ENCODE data around the gene KLHL3. TPM values are rescaled to one million over a fixed set of nuclear protein-coding genes. Genes with fewer than 3 reads are reported as not detected.

The KLHL3 gene
- total RNA-seq, 2 donors from 2014 or later, result 17.5 to 24.6 TPM

DNA sequence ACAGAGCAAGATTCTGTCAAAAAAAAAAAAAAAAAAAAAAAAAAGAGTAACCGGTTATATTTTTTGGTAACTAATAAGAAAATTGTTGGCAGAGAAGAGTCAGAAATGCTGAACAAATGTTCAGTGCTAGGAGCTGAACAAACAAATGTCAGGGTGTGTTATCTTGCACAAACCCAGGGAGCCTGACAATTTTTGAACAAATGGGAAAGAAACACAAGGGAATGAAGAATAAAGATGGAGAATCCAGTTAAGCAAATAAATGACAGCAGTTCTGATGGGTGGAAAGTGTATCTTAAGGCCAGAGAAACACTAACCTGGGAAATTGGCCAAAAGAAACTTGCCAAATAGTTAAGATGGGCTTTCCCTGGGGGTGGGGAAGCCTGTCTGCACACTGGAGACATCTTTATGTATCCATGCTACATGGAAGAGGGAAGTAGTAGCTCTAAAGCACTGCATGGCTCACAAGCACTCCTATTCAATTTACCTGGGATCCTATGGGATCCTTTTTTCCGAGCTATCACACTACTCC lies 23.7 kb downstream of the KLHL3 start:
- H3K27me3 Mint-ChIP-seq, result no peaks in the 10 kb centered on the region
- H3K4me3 Mint-ChIP-seq, result no peak overlapping the region
- no peak for ATAC-seq
- no peak for DNase-seq
- H3K9me3 ChIP-seq (ENCODE audit: control insufficient read depth, low read length, poor library complexity, severe bottlenecking), result no peaks in the 10 kb centered on the region
- H3K27ac Mint-ChIP-seq, result no peak overlapping the region
- H3K4me1 Mint-ChIP-seq, result no peaks in the 10 kb centered on the region
- H3K36me3 Mint-ChIP-seq (ENCODE audit: low read depth), result peaks cover 13% of the 10 kb centered on the region

DNA sequence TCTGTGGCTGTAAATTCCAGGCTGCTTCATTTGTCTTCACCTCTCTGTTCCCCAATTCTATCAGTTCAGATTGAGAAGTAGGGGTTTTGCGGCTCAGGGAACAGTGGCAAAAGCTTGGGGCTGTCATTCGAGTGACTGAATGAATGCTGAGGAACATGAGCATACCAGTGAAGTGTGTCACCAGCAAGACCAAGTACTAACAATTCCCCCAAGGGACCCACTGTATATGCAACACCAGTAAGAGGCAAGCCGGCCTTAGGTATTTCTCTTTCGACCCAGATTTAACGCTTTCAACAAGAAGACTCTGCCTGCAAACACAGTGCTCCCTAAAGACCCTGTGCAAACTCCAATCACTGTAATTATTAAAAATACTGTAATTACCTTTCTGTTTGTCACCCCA lies 25.8 kb downstream of the KLHL3 start:
- DNase-seq, result no peak
- Mint-ChIP-seq H3K27ac (no peak overlapping the region), H3K27me3 (no peaks in the 10 kb centered on the region), H3K4me3 (no peak overlapping the region), H3K36me3 (ENCODE audit: low read depth) (peaks cover 21% of the 10 kb centered on the region), H3K4me1 (peaks cover 4% of the 10 kb centered on the region)
- H3K9me3 ChIP-seq (ENCODE audit: control insufficient read depth, low read length, poor library complexity, severe bottlenecking), result no peaks in the 10 kb centered on the region
- ATAC-seq, result no peak

DNA sequence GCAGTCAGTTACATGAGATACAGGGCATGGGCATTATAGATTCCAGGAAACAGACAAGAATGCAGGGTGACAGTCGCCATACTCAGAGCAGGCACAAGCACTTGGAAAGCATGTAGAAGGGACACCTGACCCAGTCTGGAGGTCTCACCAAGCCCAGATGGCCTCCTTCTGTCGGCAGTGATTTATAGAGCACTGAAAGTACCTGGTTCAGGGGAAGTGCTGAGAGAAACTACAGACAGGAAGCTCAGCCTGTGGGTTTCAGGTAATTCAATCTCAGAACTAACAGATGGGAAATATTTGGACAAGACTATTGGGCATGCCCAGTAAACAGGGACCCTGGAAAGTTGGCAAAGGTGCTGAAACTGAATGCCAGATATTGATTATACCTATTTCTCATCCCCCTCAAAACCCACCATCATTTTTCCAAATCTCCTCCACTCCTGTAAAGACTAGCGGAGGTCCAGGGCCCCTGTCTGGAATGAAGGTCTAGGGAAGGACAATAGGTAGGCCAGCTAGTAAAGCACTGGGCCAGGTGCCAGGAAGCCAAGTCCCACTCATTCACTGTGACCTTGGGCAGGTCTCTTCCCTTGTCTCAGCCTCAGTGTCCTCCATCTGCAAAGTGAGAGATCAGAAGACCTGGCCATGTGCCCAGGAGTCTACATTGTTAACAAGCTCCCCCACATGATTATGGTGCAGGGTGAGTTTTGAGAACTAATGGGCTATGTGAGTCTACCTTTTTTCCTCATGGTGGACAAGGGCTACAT lies 26.9 kb downstream of the KLHL3 start:
- DNase-seq (no peak), ATAC-seq (no peak)
- peaks cover 7% of the 10 kb centered on the region for H3K4me1 Mint-ChIP-seq
- no peaks in the 10 kb centered on the region for H3K27me3 Mint-ChIP-seq
- H3K36me3 Mint-ChIP-seq (ENCODE audit: low read depth), result peaks cover 18% of the 10 kb centered on the region
- H3K4me3 Mint-ChIP-seq, result no peak overlapping the region
- no peak overlapping the region for H3K27ac Mint-ChIP-seq
- H3K9me3 ChIP-seq (ENCODE audit: control insufficient read depth, low read length, poor library complexity, severe bottlenecking), result no peaks in the 10 kb centered on the region

DNA sequence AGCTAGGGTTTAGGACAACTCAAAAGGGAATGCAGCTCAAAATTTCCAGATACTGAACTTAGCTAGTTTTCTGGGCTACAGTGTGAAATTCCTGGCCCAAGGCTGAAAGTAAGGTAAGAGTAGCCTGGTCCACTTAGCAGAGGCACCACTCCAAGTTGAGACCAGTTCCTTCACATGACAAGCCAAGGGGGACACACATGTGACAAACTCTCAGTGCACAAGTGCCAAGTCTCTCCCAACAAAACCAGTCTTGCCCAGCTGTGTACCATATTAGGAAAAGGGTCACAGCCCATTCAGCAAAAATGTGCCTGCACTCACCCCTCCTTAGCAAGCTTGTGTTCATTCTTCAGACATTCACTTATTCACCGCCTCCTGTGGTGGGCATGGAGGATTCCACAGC lies 27.8 kb downstream of the KLHL3 start:
- no peak for DNase-seq
- H3K4me1 Mint-ChIP-seq, result peaks cover 7% of the 10 kb centered on the region
- H3K9me3 ChIP-seq (ENCODE audit: control insufficient read depth, low read length, poor library complexity, severe bottlenecking), result no peaks in the 10 kb centered on the region
- no peak overlapping the region for H3K27ac Mint-ChIP-seq
- no peak for ATAC-seq
- H3K27me3 Mint-ChIP-seq, result no peaks in the 10 kb centered on the region
- peaks cover 21% of the 10 kb centered on the region for H3K36me3 Mint-ChIP-seq (ENCODE audit: low read depth)
- no peak overlapping the region for H3K4me3 Mint-ChIP-seq

DNA sequence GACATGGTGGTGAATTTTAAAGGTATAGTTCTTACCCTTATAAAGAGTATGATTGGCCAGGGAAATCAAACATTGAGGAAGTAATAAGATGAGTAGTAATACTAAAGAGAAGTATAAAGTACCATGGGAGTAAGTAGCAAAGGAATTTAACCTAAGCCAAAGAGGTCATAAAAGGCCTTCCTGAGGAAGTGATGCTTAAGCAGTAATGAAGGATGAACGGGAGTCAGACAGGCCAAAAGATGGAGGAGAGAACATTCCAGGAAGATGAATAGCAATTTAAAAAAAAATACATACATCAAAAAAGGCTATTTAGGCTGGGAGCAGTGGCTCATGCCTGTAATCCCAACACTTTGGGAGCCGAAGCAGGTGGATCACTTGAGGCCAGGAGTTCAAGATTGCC lies 29.0 kb downstream of the KLHL3 start:
- Mint-ChIP-seq H3K4me3 (no peak overlapping the region), H3K27me3 (no peaks in the 10 kb centered on the region), H3K4me1 (peaks cover 7% of the 10 kb centered on the region), H3K36me3 (ENCODE audit: low read depth) (peaks cover 20% of the 10 kb centered on the region), H3K27ac (no peak overlapping the region)
- no peak for DNase-seq
- no peaks in the 10 kb centered on the region for H3K9me3 ChIP-seq (ENCODE audit: control insufficient read depth, low read length, poor library complexity, severe bottlenecking)
- ATAC-seq, result no peak

DNA sequence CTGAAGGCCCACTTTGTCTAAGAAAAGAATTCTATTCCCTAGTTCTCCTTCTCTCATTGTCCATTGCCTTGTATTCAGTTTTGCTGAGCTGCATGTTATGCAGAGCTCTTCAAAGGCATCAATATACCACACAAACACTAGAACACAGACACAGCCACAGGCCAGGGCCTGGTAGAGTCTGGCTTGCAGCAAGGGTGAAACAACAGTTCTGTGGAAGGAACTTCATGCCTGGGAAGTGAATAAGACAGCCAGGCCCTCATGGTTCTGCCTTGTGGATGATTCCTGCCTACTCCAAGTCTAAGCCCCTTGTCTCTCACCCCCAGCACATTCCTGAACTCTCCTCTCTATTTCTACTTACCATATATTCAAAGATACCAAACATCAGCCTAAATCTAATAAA lies 30.8 kb downstream of the KLHL3 start:
- H3K27me3 Mint-ChIP-seq, result no peaks in the 10 kb centered on the region
- DNase-seq (no peak), ATAC-seq (no peak)
- H3K4me3 Mint-ChIP-seq, result no peak overlapping the region
- H3K9me3 ChIP-seq (ENCODE audit: control insufficient read depth, low read length, poor library complexity, severe bottlenecking), result no peaks in the 10 kb centered on the region
- H3K27ac Mint-ChIP-seq, result no peak overlapping the region
- H3K36me3 Mint-ChIP-seq (ENCODE audit: low read depth), result peaks cover 18% of the 10 kb centered on the region
- H3K4me1 Mint-ChIP-seq, result peaks cover 7% of the 10 kb centered on the region

DNA sequence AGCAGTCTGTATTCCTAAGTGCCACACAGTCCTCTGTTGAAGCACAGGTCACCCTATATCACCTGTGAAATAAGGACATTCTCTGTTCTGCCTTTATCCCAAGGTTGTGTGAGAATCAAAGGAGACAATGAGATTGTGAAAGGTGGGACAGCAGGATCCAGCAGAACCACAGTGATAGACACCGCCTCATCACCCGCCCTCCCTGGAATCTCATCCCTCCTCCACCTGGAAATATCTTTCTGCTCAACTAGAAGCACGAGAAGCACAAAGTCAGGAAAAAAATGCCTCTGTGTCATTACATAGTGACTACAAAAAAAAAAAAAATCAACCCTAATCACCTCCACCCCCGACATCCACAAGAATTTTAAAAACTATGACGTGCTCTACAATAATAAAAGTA lies 32.3 kb downstream of the KLHL3 start:
- peaks cover 23% of the 10 kb centered on the region for H3K36me3 Mint-ChIP-seq (ENCODE audit: low read depth)
- no peak overlapping the region for H3K4me3 Mint-ChIP-seq
- no peak for ATAC-seq

DNA sequence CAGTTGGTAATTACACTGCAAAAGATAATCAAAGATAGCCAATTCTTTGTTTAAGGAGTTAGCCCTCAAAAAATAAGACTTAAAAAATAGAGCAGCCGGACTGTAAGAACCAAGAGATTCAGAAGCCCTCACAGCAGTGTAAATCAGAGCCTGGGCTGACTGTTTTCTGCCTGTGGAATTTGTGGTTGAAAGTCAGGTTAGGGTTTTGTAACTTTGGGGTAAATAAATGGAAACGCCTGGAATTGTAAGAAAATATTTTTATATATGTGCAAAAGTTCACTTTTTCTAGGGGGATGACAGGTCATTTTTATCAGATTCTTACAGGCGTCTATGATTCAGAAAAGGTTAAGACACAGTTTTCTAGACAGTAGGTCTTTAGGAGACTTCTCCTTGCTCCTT lies 35.6 kb downstream of the KLHL3 start:
- Mint-ChIP-seq H3K4me1 (peaks cover 22% of the 10 kb centered on the region), H3K4me3 (no peak overlapping the region), H3K36me3 (ENCODE audit: low read depth) (peaks cover 13% of the 10 kb centered on the region), H3K27me3 (no peaks in the 10 kb centered on the region), H3K27ac (no peak overlapping the region)
- ATAC-seq, result no peak
- DNase-seq, result no peak
- no peaks in the 10 kb centered on the region for H3K9me3 ChIP-seq (ENCODE audit: control insufficient read depth, low read length, poor library complexity, severe bottlenecking)

More for the DNA sequence above, 32.3 kb downstream of the KLHL3 start:
- H3K27me3 Mint-ChIP-seq, result no peaks in the 10 kb centered on the region
- DNase-seq, result no peak
- no peaks in the 10 kb centered on the region for H3K9me3 ChIP-seq (ENCODE audit: control insufficient read depth, low read length, poor library complexity, severe bottlenecking)
- H3K4me1 Mint-ChIP-seq, result peaks cover 7% of the 10 kb centered on the region
- no peak overlapping the region for H3K27ac Mint-ChIP-seq

DNA sequence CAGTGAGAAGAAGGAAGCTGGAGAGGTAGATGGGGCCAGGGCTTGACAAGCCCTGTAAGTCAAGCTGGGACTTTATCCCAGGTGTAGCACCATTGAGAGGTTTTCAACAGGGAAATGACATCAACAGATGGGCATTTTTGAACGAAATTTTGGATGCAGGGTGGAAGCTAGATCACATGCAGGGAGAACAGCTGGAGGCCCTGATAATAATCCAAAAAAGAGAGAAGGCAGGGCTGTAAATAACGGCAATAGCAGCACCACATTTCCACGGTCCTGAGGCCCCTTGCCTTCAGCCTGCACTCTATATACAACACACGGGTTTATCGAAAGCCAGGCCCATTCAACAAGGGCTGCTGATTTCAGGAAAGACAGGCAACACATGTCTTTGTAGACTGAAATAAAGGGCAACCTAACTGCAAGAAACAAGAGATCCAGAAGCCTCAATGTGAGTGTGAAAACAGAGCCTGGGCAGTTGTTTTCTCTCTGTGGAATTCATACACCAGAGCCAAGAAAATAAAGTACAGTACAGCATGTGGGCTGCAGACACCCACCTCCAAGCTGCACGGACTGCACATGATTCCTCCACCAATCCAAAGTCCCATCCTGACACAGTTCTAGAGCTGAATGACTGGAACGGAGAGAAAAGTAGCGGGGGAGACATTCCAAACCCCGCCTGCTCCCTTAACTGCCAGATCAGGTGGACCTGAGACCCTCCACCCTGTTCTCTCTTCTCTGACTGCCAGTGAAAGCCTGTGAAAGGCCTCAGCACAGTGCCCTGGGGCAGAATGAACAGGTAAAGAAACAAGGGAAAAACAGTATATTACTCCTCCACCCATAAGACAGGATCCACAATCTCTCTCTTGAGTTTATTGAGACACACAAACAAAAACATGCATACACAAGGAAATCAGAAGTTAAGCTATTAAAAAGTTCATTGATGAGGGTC lies 36.3 kb downstream of the KLHL3 start:
- peaks cover 13% of the 10 kb centered on the region for H3K36me3 Mint-ChIP-seq (ENCODE audit: low read depth)
- no peaks in the 10 kb centered on the region for H3K9me3 ChIP-seq (ENCODE audit: control insufficient read depth, low read length, poor library complexity, severe bottlenecking)
- H3K27ac Mint-ChIP-seq, result no peak overlapping the region
- DNase-seq, result no peak
- peaks cover 21% of the 10 kb centered on the region for H3K4me1 Mint-ChIP-seq
- ATAC-seq, result no peak
- no peaks in the 10 kb centered on the region for H3K27me3 Mint-ChIP-seq
- H3K4me3 Mint-ChIP-seq, result no peak overlapping the region

DNA sequence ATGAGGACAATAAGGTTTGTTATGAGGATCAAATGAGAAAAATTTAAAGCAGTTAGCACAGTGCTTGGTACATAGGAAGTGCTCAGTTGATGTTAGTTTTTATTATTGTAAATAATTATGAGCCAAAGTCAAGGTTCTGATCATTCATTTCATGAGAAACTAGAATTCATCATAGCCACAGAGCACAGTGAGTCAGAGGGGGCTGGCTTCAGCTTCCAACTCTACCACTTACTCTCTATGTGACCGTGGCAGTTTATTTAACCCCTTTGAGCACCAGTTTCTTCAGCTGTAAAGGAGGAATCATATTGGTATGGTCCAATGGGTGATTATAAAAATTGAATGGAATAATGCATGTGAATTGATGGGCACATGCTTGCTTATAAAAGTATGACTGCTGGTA lies 39.4 kb downstream of the KLHL3 start:
- no peak for DNase-seq
- peaks cover 35% of the 10 kb centered on the region for H3K4me1 Mint-ChIP-seq
- H3K4me3 Mint-ChIP-seq, result peak overlapping the region; percentile 61
- H3K9me3 ChIP-seq (ENCODE audit: control insufficient read depth, low read length, poor library complexity, severe bottlenecking), result no peaks in the 10 kb centered on the region
- H3K27ac Mint-ChIP-seq, result peak overlapping the region; percentile 87
- H3K27me3 Mint-ChIP-seq, result no peaks in the 10 kb centered on the region
- no peak for ATAC-seq
- peaks cover 22% of the 10 kb centered on the region for H3K36me3 Mint-ChIP-seq (ENCODE audit: low read depth)

DNA sequence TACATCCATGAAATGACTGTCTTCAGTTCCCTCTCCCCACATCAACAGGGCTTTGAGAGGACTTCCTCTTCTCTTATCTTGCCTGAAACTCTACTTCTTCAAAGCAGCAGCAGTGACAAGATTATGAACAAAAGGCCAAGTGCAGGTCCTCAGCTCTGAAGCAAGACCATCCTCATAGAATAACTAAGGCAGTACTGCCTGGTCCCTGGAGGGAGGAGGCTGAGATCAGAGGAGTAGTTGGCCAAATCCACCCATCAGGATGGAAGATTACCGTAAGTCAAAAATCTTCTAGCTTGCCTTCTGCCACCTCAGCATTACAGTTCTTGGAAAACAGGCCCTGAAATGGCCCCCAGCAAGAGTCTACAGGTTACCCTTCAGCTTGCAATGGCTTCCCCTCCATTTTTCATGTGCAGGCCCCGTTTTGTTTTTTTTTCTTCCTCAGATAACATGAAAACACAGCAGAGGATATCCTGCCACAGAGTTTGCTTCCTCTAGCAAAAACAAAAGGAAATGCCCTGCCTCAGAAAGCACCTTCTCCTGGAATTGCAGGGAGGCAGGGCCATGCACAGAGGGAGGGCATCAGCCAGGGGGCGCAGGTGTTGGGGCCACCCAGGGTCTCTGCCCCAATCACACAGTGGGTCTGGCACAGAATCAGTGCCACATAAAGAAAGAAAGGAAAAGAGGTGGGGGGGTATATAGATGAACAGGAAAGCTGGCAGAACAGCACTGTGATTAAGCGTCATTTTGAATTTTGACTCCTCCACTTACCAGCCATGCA lies 40.0 kb downstream of the KLHL3 start:
- H3K27me3 Mint-ChIP-seq, result no peaks in the 10 kb centered on the region
- peak overlapping the region; percentile 87 for H3K27ac Mint-ChIP-seq
- DNase-seq, result peak in 1 of 3 donors; percentile 5
- H3K4me1 Mint-ChIP-seq, result peaks cover 35% of the 10 kb centered on the region
- H3K9me3 ChIP-seq (ENCODE audit: control insufficient read depth, low read length, poor library complexity, severe bottlenecking), result no peaks in the 10 kb centered on the region
- peak overlapping the region; percentile 79 for H3K4me3 Mint-ChIP-seq
- peaks cover 23% of the 10 kb centered on the region for H3K36me3 Mint-ChIP-seq (ENCODE audit: low read depth)
- ATAC-seq, result peak; percentile 87

DNA sequence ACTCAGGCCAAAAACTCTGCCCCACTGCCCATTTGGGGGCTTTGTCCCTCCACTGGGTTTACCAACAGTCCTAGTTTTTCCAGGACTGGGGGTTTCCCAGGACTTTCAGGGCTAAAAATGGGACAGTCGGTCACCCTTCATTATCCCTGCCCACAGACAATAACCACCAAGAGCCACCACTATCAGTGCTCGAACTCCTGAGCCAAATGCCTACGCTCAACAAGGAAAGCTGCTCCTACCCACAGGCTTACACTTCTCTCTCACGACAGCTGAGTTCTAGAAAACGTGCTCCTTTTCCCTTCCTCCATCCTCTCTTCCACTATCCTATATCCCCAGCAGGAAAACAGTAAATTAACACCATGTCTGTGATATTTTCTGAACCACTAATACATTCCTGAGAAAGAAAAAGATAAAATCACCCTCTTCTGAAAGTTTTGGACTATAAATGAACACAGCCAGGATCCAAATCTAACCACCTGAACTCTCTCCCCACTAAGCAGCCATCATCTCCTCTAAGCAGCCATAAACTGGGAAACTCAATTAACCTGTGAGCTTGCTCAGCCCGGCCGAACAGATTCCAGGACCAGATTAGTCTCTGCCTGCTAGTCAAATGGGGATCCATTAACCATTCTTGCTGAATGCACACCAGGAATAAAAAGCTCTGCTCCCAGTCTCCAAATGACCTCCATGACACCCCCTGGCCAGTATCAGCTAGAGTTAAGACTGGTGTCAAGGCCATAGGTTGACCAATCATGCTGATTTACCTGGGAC lies 41.8 kb downstream of the KLHL3 start:
- Mint-ChIP-seq H3K27me3 (no peaks in the 10 kb centered on the region), H3K36me3 (ENCODE audit: low read depth) (peaks cover 27% of the 10 kb centered on the region), H3K27ac (peak overlapping the region; percentile 0)

More for the DNA sequence above, 41.8 kb downstream of the KLHL3 start:
- DNase-seq (no peak), ATAC-seq (no peak)
- H3K4me1 Mint-ChIP-seq, result peaks cover 38% of the 10 kb centered on the region
- H3K9me3 ChIP-seq (ENCODE audit: control insufficient read depth, low read length, poor library complexity, severe bottlenecking), result no peaks in the 10 kb centered on the region
- no peak overlapping the region for H3K4me3 Mint-ChIP-seq

Data from T-helper 17 cell (primary cell).